Activated CD4-positive, alpha-beta T cell treated with anti-CD3 and anti-CD28 coated beads, Interleukin-10, Interleukin-2, amounts not matched to agents 100 ng/mL and 50 ng/mL, durations not matched to agents 16 hours and 8 hours (primary cell): ENCODE measurements around the gene PMPCB.

Source experiments
- DNase-seq: peaks from one replicate; pipeline ENCODE4 v3.0.0-alpha.2; 2020

Gene PMPCB

DNA sequence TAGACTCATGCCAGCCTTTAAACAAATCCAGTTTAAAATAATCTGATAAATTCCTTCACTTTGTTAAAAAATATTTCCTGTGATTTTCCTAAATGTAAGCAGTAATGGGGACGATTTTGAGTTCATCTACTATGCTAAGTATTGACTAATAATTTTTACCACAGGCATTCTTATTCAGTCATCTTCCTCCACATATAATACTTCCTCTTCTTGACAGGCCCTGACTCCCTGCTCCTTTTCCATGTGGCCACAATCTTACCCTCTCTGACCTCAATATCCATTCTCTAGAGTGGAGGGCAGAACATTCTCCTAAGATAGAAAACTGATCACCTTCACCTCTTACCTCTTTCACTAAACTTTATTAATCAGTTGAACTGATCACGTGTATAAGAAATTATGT, 39.5 kb downstream of the PMPCB start:
- DNase-seq = no peak

DNA sequence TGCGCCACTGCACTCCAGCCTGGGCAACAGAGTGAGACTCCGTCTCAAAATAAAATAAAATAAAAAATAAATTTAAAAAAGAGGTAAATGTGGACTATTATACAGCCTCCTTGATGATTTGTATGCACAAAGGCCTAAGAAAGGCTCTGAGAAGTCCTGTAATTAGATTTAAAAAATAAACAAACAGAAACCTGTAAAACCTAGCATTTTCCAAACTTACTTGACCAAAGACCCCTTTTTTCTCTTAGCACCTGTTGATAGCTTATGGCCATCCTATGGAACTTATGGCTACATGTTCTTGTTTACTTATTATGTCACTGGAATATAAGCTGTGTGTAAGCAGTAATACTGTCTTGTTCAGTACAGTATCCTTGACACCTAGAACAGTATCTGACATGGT, 41.6 kb downstream of the PMPCB start:
- no peak for DNase-seq

GRCh38 chr7:103341466-103341865, 44.2 kb downstream of the PMPCB start:
- DNase-seq = no peak

DNA sequence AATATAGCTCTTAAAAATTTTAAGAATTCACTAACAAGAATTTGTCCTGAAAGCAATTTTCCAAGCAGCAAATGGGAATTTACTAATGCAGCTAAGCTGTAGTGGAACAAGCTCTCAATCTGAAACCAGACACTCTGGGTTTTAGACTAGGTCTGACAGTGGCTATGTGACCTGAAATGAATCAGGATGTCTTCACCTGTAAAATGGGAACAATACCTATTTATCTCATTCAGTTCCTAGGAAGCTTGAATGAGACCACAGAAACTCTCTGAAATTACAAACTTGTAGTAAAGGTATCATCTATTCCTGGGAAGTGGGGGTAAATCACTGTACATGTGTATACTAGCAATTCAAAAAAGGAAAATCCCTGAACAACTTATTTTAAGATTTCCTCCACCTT, 46.1 kb downstream of the PMPCB start:
- DNase-seq = peak; percentile 42

DNA sequence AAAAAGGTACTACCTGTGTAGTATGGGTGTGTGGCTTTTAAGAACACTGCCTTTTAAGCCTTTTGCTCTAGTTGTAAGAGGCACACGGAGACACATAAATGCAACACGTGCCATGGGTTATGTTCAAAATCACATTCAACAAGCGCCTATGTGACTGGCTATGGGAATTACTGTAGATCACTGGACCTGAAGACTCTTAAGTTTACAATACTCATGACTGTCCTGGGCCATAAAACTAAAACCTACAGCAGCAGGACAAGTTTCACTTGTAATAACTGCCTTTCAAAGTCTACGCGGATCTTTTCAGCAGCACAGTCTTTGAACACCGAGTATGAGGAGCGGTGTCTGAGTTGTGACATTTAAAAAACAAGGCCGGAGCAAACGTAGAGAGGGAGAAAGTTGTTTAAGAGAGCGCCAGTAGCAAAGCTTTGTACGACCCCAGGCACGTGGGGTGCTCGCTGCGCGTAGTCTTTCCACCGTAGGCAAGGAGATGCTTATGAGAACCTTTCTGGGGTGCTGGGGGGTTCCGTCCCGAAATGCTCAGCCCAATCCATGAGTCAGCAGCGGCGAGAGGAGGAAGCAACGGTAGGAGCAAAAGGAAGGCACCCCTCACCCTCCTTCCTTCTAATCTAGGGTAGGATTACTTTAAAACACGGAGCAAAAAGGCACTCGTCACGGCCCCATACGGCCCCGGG, 46.7 kb downstream of the PMPCB start:
- DNase-seq = peak; percentile 43

- DNase-seq = peak; percentile 91
These were observed 47.4 kb downstream of the PMPCB start, which contains the start of gene DNAJC2 for GRCh38 chr7:103344453-103345149. DNAJC2 (minus strand) TSS chr7:103344767; CDS start chr7:103344622, 145 bp downstream.

DNA sequence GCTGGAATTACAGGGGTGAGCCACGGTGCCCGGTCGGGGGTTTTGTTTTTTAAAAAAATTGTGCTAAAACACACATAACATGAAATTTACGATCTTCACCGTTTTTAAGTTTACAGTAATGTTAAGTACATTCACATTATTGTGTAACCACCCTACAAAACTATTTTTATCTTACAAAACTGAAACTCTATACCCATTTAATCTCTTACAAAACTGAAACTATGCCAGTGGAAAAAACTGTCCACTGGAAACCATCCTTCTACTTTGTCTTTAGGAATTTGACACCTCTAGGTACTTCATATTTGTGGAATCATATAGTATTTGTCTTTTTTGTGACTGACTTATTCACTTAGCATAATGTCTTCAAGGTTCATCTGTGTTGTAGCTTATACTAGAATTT, 49.2 kb downstream of the PMPCB start:
- no peak for DNase-seq

DNA sequence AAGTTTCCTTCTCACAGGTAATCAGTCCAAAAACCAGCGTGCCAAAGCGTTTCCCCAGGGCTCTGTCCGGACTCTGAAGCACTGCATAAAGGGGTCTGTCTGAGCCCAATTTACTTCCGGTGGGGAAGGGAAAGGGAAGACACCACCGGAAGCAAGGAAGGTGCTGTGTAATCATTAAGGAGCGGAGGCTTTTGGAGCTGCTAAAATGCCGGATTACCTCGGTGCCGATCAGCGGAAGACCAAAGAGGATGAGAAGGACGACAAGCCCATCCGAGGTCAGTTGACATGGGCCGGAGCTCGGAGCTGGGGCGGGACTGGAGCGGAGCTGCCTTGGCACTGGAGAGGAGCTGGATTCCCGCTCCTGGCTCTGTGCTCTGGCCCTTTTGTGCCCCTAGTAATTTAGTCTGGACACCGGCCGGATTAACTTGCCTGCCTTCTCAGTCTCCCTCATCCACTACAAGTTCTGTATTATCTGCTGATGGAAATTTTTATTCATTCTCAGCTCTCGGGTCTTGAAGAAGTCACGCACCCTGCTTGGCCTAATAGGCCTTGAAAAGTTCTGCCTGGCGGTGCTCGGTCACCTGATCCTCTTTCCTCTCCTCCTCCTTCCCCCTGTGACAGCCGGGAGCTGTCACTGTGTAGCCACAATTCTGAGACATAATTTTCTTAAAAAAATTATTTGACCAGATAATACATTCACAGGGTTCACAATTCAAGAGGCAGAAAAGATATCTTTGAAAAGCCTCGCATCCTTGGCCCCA, 50.5 kb downstream of the PMPCB start, which contains the start of gene PSMC2:
TSS of gene PSMC2 (plus strand) at position 137 of the 761 bp plus-strand sequence. CDS start at position 206, 69 bp downstream.
- DNase-seq = peak; percentile 92

- peak; percentile 30 for DNase-seq
These were observed 51.2 kb downstream of the PMPCB start for GRCh38 chr7:103348452-103348851.

DNA sequence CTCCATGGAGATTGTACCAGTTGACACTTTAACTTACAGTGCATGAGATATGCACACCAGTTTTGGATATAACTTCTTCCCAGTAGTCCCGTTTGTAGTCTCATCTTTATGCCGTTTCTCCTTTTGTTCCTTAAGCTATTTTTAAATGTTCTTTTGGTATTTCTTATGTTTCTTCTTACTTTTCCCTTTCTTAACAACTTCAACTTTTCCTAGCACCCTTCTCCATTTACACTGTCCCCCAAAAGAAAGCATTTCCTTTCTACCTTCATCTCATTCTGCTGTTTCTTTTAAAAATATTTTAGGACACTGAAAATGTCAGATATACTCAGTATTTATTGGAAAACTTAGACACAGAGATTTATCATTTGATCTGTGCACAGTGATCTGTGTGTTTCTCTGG, 51.7 kb downstream of the PMPCB start:
- no peak for DNase-seq

DNA sequence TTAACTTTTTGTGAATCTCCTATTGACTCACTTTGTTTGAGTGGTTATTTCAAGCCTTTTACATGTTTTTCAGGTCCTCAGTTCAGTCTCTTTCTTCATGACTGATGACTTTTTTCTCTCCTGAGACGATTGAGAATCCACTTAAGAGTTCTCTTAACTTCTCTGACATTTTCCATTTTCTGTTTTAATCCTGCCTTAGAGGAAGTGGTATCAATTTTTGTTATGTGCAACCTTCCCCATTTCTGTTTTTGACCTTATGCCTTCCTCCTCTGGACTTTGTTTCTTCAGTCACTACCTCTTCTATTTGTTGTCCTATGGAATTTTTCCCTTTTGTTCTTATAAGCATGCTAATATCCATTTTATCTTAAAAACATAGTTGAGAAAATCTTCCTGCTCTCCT, 52.6 kb downstream of the PMPCB start:
- DNase-seq = peak; percentile 21
